Activated T-cell treated with anti-CD3 and anti-CD28 coated beads for 24 hours (primary cell): ENCODE results near the gene ADAP1.
"Not testable (repeated sequence)": the region's sequence is repeated elsewhere in the genome, so short reads cannot be mapped to it uniquely, and the experiment has no call there.

Source experiments
- DNase-seq: peaks from one replicate; pipeline ENCODE4 v3.0.0-alpha.2; 2020; ENCODE audit warnings: low read depth

ADAP1 gene

DNA sequence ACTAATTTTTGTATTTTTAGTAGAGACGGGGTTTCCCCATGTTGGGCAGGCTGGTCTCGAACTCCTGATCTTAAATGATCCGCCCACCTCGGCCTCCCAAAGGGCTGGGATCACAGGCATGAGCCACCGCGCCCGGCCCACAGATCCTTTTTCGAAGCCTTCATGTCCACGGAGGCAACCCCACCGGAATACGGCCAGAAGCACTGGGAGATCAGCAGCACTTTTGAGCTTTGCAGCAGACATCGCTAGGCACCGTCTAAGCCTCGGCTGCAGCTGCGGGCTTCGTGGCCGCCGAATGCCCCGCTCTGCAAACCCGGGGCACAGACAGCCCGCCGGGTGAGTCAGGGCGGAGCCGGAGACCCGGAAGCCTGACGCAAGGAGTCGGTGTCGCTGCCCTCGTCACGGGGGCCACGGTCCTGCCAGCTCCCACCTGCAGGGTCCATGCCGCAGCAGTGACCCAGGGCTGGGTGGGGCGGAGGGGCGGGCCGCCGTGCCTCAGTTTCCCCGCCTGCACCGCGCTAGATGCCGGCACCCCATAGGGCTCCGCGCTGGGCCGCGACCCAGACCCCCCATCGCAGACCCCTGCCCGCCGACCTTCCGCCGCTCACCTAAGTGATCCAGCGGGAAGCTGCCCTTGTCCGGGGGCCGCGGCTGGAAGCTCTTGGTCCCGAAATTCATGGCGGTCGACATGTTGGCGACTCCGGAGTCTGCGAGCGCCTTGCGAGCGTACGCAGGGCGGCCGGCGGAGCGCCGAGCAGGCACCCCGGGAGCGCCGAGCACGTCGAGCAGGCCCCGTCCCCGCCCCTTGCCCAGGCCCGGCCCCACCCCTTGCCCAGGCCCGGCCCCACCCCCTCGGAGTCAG lies 20.6 kb upstream of the ADAP1 start, which contains the start of gene COX19:
Gene COX19 (minus strand): TSS at position 730 of the 862 bp plus-strand sequence. CDS start 40 bp downstream, at position 690.
- DNase-seq, result peak; percentile 86

- no peak for DNase-seq
Observed at GRCh38 chr7:974172-974571, 19.7 kb upstream of the ADAP1 start.

GRCh38 chr7:973312-973711 lies 18.8 kb upstream of the ADAP1 start:
- DNase-seq, result no peak

GRCh38 chr7:972676-973309 lies 18.3 kb upstream of the ADAP1 start:
- no peak for DNase-seq

DNA sequence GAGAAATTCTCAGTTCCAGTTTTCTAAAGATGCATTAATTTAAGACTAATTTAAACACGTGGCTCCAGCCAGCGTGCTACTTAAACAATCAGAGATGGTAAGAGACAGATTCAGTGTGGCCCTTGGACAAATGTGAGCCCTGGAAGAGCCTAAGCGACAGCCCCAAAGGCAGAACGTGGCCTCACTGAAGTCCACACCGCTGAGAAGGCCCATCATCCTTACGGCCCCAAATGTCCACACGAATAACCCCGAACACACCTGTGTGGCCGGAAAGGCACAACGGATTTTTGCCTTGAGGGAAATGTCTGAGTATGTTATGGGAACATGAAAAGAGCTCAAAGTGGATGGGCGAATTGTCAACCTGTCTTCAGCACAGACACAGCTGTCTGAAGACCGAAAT lies 17.6 kb upstream of the ADAP1 start:
- DNase-seq, result no peak

GRCh38 chr7:970744-971143 lies 16.3 kb upstream of the ADAP1 start:
- no peak for DNase-seq

GRCh38 chr7:969403-969802 lies 14.9 kb upstream of the ADAP1 start:
- DNase-seq, result no peak

DNA sequence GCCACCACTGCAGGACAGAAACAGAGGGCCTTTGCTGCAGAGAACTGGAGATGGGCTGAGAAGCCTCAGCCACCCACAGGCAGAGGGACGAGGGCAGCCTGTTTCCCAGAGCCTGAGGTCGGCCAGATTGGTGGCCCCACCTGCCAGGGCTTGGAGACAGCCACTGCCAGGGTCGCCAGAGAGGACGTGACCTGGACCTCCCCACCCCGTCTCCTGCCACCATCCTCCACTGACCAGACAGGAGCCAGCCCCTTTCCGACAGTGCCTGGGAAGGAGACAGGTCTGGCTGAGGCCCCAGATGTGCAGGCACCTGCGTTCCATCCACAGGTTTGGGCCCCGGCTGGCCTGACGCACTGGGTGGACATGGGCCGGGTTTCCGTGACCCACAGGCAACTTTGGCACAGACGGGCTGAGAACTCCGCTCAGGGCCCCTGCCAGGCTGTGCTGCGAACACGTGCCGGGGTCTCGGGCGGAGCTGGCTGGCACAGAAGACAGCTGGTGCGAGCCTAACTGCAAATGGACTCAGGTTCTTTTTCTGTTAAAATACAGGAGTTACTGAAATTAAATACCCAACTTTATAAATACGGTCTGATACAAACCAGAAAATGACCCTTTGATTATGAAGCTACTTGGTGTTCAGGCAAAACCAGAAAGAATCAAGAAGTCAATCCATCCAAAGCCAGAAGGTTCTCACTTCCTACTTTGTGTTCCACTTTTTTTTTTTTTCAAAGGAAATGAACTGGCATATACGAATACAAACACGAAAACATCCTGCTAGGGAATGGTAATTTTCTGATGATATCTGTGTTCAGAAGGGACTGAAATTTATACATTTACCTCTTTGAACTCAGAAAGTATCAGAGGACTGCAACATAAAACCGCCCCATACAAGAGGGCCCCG lies 14.0 kb upstream of the ADAP1 start:
- DNase-seq, result no peak

GRCh38 chr7:967361-968082 lies 13.0 kb upstream of the ADAP1 start:
- no peak for DNase-seq

DNA sequence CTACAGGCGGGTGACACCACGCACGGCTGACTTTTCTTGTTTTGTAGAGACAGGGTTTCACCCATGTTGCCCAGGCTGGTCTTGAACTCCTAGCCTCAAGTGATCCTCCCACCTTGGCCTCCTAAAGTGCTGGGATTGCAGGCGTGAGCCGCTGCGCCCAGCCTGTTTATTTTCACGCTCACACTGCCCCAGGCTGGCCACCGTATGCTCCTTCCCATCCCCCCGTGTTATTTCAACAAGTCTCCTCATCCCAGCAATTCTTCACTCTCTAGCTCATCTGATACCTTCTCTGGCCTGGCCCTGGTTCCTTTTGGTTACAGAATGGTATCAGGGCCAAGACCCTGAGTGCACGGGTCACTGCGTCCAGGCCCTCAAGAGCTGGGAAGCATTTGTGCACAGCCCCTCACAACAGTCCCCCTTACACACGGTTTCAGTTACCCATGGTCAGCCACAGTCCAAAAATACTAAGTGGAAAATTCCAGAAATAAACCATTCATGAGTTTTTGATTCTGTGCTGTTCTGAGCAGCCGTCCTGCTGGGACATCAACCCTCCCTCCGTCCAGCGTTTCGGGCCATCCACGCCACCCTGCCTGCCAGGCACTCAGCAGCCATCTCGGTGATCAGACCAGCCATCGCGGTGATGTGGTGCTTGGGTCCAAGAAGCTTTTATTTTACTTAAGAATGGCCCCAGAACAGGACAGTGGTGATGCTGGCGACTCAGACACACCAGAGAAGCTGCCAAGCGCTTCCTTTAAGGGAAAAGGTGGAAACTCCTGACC lies 12.0 kb upstream of the ADAP1 start:
- no peak for DNase-seq

GRCh38 chr7:964401-965231 lies 10.1 kb upstream of the ADAP1 start:
- no peak for DNase-seq

GRCh38 chr7:963236-964078 lies 9.0 kb upstream of the ADAP1 start:
- DNase-seq, result no peak

- DNase-seq, result no peak
Observed at GRCh38 chr7:962401-963081, 8.1 kb upstream of the ADAP1 start.

GRCh38 chr7:961546-962400 lies 7.3 kb upstream of the ADAP1 start:
- DNase-seq, result no peak

- not testable (repeated sequence) for DNase-seq
Observed at GRCh38 chr7:960972-961371, 6.5 kb upstream of the ADAP1 start.

GRCh38 chr7:960269-960871 lies 5.9 kb upstream of the ADAP1 start:
- DNase-seq, result no peak

DNA sequence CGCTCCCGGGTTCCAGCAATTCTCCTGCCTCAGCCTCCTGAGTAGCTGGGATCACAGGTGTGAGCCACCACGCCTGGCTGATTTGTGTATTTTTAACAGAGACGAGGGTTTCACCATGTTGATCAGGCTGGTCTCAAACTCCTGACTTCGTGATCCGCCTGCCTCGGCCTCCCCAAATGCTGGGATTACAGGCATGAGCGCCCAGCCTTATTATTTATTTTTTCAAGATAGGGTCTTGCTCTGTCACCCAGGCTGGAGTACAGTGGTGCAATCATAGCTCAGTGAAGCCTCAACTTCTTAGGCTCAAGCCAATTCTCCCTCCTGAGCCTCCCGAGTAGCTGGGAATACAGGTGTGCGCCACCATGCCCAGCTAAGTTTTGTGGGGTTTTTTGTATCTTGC lies 5.3 kb upstream of the ADAP1 start:
- not testable (repeated sequence) for DNase-seq
